NCI-H146 treated with DMSO at 0.1 percent for 48 hours (cell line): ENCODE results near the gene PHC2.
A peak's percentile ranks its signal among the peaks of the same experiment; 100 is the strongest.

Experiments
- DNase-seq: peaks from one replicate; lab custom pipeline; 2025; ENCODE audit not compliant: unreplicated experiment; lab: John Stamatoyannopoulos, UW

PHC2 gene

GRCh38 chr1:33391343-33392078 lies 39.4 kb downstream of the PHC2 start:
- DNase-seq = no peak

- DNase-seq = no peak
These were observed 40.4 kb downstream of the PHC2 start for GRCh38 chr1:33390542-33390941.

- DNase-seq = no peak
These were observed 41.8 kb downstream of the PHC2 start for GRCh38 chr1:33388805-33389771.

- DNase-seq = no peak
These were observed 43.3 kb downstream of the PHC2 start for GRCh38 chr1:33387625-33388024.

- DNase-seq = no peak
These were observed 45.6 kb downstream of the PHC2 start for GRCh38 chr1:33385251-33385650.

- no peak for DNase-seq
These were observed 46.7 kb downstream of the PHC2 start for GRCh38 chr1:33384040-33384812.

GRCh38 chr1:33383489-33383888 lies 47.4 kb downstream of the PHC2 start:
- no peak for DNase-seq

GRCh38 chr1:33382661-33383415 lies 48.1 kb downstream of the PHC2 start:
- no peak for DNase-seq

- no peak for DNase-seq
These were observed 48.9 kb downstream of the PHC2 start for GRCh38 chr1:33381977-33382376.

GRCh38 chr1:33380811-33381210 lies 50.1 kb downstream of the PHC2 start:
- no peak for DNase-seq

GRCh38 chr1:33379631-33380354 lies 51.1 kb downstream of the PHC2 start:
- no peak for DNase-seq

GRCh38 chr1:33378976-33379375 lies 51.9 kb downstream of the PHC2 start:
- no peak for DNase-seq

GRCh38 chr1:33378524-33378923 lies 52.4 kb downstream of the PHC2 start:
- no peak for DNase-seq

GRCh38 chr1:33377756-33378155 lies 53.1 kb downstream of the PHC2 start:
- peak; percentile 2 for DNase-seq

- peak; percentile 22 for DNase-seq
These were observed 53.9 kb downstream of the PHC2 start for GRCh38 chr1:33377013-33377412.

- DNase-seq = no peak
These were observed 55.6 kb downstream of the PHC2 start for GRCh38 chr1:33375316-33375715.

- no peak for DNase-seq
These were observed 56.4 kb downstream of the PHC2 start for GRCh38 chr1:33374336-33375105.

GRCh38 chr1:33373606-33374005 lies 57.3 kb downstream of the PHC2 start:
- no peak for DNase-seq

- DNase-seq = no peak
These were observed 58.2 kb downstream of the PHC2 start for GRCh38 chr1:33372677-33373076.
